Measurements from ENCODE around the gene STK38.

STK38 gene

GRCh38 chr6:36563237-36563927, 16.1 kb upstream of the STK38 start:
- DNase-seq, result no peak

- DNase-seq, result no peak
These were observed 13.5 kb upstream of the STK38 start for GRCh38 chr6:36560822-36561221.

GRCh38 chr6:36559011-36559793, 11.9 kb upstream of the STK38 start:
- no peak for DNase-seq

GRCh38 chr6:36556281-36556680, 9.0 kb upstream of the STK38 start:
- DNase-seq, result no peak

GRCh38 chr6:36555750-36556252, 8.5 kb upstream of the STK38 start:
- DNase-seq, result no peak

- DNase-seq, result no peak
These were observed 3.3 kb upstream of the STK38 start for GRCh38 chr6:36550473-36551000.

- DNase-seq, result no peak
These were observed 1.1 kb upstream of the STK38 start for GRCh38 chr6:36548401-36548743.

GRCh38 chr6:36547646-36548400, 544 bp upstream of the STK38 start:
- DNase-seq, result no peak

- DNase-seq, result peak; percentile 35
These were observed 865 bp downstream of the STK38 start for GRCh38 chr6:36546308-36546919.

- DNase-seq, result no peak
These were observed 1.4 kb downstream of the STK38 start for GRCh38 chr6:36545767-36546307.

GRCh38 chr6:36544228-36544627, 3.1 kb downstream of the STK38 start:
- no peak for DNase-seq

GRCh38 chr6:36542041-36542440, 5.2 kb downstream of the STK38 start:
- DNase-seq, result no peak

GRCh38 chr6:36539814-36540568, 7.3 kb downstream of the STK38 start:
- no peak for DNase-seq

- DNase-seq, result no peak
These were observed 10.3 kb downstream of the STK38 start for GRCh38 chr6:36536873-36537547.

- DNase-seq, result no peak
These were observed 14.0 kb downstream of the STK38 start for GRCh38 chr6:36533321-36533720.

- DNase-seq, result no peak
These were observed 21.2 kb downstream of the STK38 start for GRCh38 chr6:36526066-36526465.

- no peak for DNase-seq
These were observed 21.9 kb downstream of the STK38 start for GRCh38 chr6:36525346-36525745.

GRCh38 chr6:36524871-36525270, 22.4 kb downstream of the STK38 start:
- DNase-seq, result no peak

- peak; percentile 7 for DNase-seq
These were observed 23.3 kb downstream of the STK38 start for GRCh38 chr6:36523936-36524499.

GRCh38 chr6:36523451-36523850, 23.8 kb downstream of the STK38 start:
- no peak for DNase-seq

- peak; percentile 16 for DNase-seq
These were observed 27.9 kb downstream of the STK38 start for GRCh38 chr6:36519352-36519751.
